ENCODE measurements around the gene LST1. TPM values are rescaled to one million over a fixed set of nuclear protein-coding genes. Genes with fewer than 3 reads are reported as not detected.

Gene LST1
- total and polyA plus RNA-seq, 2 of the 4 experiments (the other 2 are of a cell fraction): not detected

DNA sequence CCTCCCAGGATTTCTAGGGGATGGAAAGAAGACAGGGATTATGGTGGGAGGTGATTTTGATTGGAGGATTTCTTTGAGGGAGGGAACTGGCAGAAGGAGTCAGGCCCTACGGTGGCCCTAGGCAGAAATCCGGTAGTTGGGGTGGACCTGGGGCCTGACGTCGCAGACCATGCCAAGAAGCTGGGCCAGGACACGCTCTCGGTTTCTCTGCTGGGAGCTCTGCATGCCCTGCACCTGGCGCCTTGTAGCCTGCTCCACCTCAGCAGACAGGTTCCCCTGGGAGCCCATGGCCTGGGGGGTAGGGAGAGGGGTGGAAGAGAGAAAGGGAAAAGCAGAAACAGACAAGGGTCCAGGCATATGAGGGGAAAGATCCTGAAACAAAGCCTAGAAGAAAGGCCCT lies 40.8 kb upstream of the LST1 start:
- no peak overlapping the region for H2BK15ac ChIP-seq (ENCODE audit: low read depth, low read length)
- TF ChIP-seq, protein P1, sequence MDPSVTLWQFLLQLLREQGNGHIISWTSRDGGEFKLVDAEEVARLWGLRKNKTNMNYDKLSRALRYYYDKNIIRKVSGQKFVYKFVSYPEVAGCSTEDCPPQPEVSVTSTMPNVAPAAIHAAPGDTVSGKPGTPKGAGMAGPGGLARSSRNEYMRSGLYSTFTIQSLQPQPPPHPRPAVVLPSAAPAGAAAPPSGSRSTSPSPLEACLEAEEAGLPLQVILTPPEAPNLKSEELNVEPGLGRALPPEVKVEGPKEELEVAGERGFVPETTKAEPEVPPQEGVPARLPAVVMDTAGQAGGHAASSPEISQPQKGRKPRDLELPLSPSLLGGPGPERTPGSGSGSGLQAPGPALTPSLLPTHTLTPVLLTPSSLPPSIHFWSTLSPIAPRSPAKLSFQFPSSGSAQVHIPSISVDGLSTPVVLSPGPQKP (IDR thresholded peaks at IDR 0.05; ENCODE audit: borderline replicate concordance, low read depth, low read length): no peak
- TF ChIP-seq, protein P2, sequence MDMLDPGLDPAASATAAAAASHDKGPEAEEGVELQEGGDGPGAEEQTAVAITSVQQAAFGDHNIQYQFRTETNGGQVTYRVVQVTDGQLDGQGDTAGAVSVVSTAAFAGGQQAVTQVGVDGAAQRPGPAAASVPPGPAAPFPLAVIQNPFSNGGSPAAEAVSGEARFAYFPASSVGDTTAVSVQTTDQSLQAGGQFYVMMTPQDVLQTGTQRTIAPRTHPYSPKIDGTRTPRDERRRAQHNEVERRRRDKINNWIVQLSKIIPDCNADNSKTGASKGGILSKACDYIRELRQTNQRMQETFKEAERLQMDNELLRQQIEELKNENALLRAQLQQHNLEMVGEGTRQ (IDR thresholded peaks at IDR 0.05; ENCODE audit: low read depth, low read length): no peak
- TF ChIP-seq POLR2A (IDR thresholded peaks at IDR 0.05; ENCODE audit: low read depth, low read length) (no peak), SMC3 (IDR thresholded peaks at IDR 0.05; ENCODE audit: low read depth, low read length) (no peak), RCOR1 (IDR thresholded peaks at IDR 0.05; ENCODE audit: insufficient replicate concordance, low read length) (no peak), NFE2L2 (IDR thresholded peaks at IDR 0.05; ENCODE audit: low read depth, low read length) (no peak), CEBPB (IDR thresholded peaks at IDR 0.05; ENCODE audit: low read depth, low read length) (no peak), MXI1 (IDR thresholded peaks at IDR 0.05; ENCODE audit: borderline replicate concordance, low read depth, low read length) (no peak), MAZ (IDR thresholded peaks at IDR 0.05; ENCODE audit: borderline replicate concordance, low read depth, low read length) (no peak), FOS (IDR thresholded peaks at IDR 0.05; ENCODE audit: low read depth, low read length) (no peak), RFX5 (IDR thresholded peaks at IDR 0.05; ENCODE audit: low read depth, low read length) (no peak), BHLHE40 (IDR thresholded peaks at IDR 0.05; ENCODE audit: low read depth, low read length) (no peak)
- H3K4me2 ChIP-seq (ENCODE audit: low read depth, low read length): no peak overlapping the region
- peaks cover 8 to 46% of the 10 kb centered on the region in 2 experiments; a peak in 3 of 4 replicates for H3K79me1 ChIP-seq (ENCODE audit: low read depth in 1 of 2, low read length in 2 of 2)
- no peak overlapping the region for H3K4ac ChIP-seq (ENCODE audit: low read depth, low read length)
- no peak overlapping the region for H2AFZ ChIP-seq (replicated peaks; ENCODE audit: low read length, poor library complexity)
- no peak overlapping the region for H3K23ac ChIP-seq (ENCODE audit: low read depth, low read length)
- peaks cover 15% of the 10 kb centered on the region for H4K20me1 ChIP-seq (ENCODE audit: insufficient read depth, low read length)
- dilution Hi-C loops (cut with HindIII; ENCODE audit: low sequenced_read_pairs, unreplicated experiment) (no loop called here), in situ Hi-C loops (cut with MboI; ENCODE audit: low sequenced_read_pairs) (loop anchor here (5.0 to 10.0 kb wide), 2 partner anchors 52 to 290 kb away; no protein-coding TSS in a partner anchor), intact Hi-C loops (cut with micrococcal nuclease) (loop anchor here (5.0 kb wide), 3 partner anchors 37 to 407 kb away; partner anchors contain the start of genes HSPA1B and LTB)
- H2AK9ac ChIP-seq (replicated peaks; ENCODE audit: low read depth, low read length, poor library complexity): no peak overlapping the region
- peaks cover 7% of the 10 kb centered on the region for H3K4me1 ChIP-seq (ENCODE audit: control insufficient read depth, insufficient read depth, low read length)
- no peak overlapping the region for H3K14ac ChIP-seq (replicated peaks; ENCODE audit: low read depth, low read length)
- H3K27me3 ChIP-seq (ENCODE audit: control insufficient read depth, insufficient read depth, low read length): no peaks in the 10 kb centered on the region
- H4K8ac ChIP-seq (ENCODE audit: low read depth in 2 of 2, low read length in 2 of 2): no peak overlapping the region
- POLR2A ChIA-PET (ENCODE audit: unreplicated experiment): interaction anchor here (0.6 kb wide), 1 partner anchor 51 kb away, joined by 3 read pairs; no protein-coding TSS in a partner anchor
- H3K36me3 ChIP-seq (ENCODE audit: control insufficient read depth, insufficient read depth, low read length): peaks cover 3% of the 10 kb centered on the region
- H2BK20ac ChIP-seq (ENCODE audit: low read depth, low read length): no peak overlapping the region
- DNase-seq (no peak), ATAC-seq (ENCODE audit: low read depth) (no peak)
- H3K9me3 ChIP-seq (ENCODE audit: control insufficient read depth, insufficient read depth, low read length): no peaks in the 10 kb centered on the region
- no peak overlapping the region for H4K91ac ChIP-seq (ENCODE audit: insufficient read depth, low read depth, low read length)
- no peak overlapping the region for H3K4me3 ChIP-seq (ENCODE audit: insufficient read depth, low read depth, low read length)
- no peak overlapping the region for H2BK5ac ChIP-seq (ENCODE audit: low read depth, low read length, poor library complexity, severe bottlenecking)
- H3K56ac ChIP-seq (ENCODE audit: extremely low read depth, insufficient read depth, low read length): no peak overlapping the region
- BruUV-seq (replicated peaks): no TSS peak
- no peak overlapping the region for H2BK120ac ChIP-seq (ENCODE audit: low read depth, low read length)
- H3K27ac ChIP-seq (ENCODE audit: insufficient read depth, low read length): no peak overlapping the region
- no peak overlapping the region for H3K9ac ChIP-seq (ENCODE audit: low read depth, low read length)
- no peak overlapping the region for H2AK5ac ChIP-seq (ENCODE audit: low read depth, low read length)
- no peak overlapping the region for H3K18ac ChIP-seq (ENCODE audit: low read depth, low read length)
- WGBS, 2 experiments (ENCODE audit: extremely low coverage in 2 of 2, insufficient read length in 1 of 2): 50% methylated on average over 1 of the region's 7 CpGs; no CpG with 5 or more reads in 1 of the 2 experiments
- H4K5ac ChIP-seq (ENCODE audit: low read depth, low read length): no peak overlapping the region
- H3K9me1 ChIP-seq (ENCODE audit: insufficient read depth, low read length): peaks cover 6% of the 10 kb centered on the region
- CTCF ChIA-PET: no interaction called here
